Ramos (cell line): ENCODE measurements around the gene PEAK1.

Experiments used
- in situ Hi-C: fragments of 300-500 bp; cut with MboI; formaldehyde crosslinking; loops from one replicate; pipeline ENCODE4 v1.14.3; 2022; ENCODE audit warnings: low sequenced_read_pairs; ENCODE audit not compliant: unreplicated experiment

The PEAK1 gene

GRCh38 chr15:77118882-77119321, 301.0 kb downstream of the PEAK1 start:
- in situ Hi-C loops: loop anchor here (5.0 kb wide), 1 partner anchor 373 kb away; no protein-coding TSS in a partner anchor

- in situ Hi-C loops: loop anchor here (5.0 kb wide), 1 partner anchor 377 kb away; no protein-coding TSS in a partner anchor
Observed at GRCh38 chr15:77115179-77115578, 304.7 kb downstream of the PEAK1 start.

- in situ Hi-C loops: no loop called here
Observed at GRCh38 chr15:77112838-77113504, 306.9 kb downstream of the PEAK1 start.

- in situ Hi-C loops: no loop called here
Observed at GRCh38 chr15:77111789-77112188, 308.1 kb downstream of the PEAK1 start.

GRCh38 chr15:77107531-77108355, 312.2 kb downstream of the PEAK1 start:
- in situ Hi-C loops: no loop called here

- in situ Hi-C loops: no loop called here
Observed at GRCh38 chr15:77107068-77107467, 312.8 kb downstream of the PEAK1 start.

- in situ Hi-C loops: no loop called here
Observed at GRCh38 chr15:77104155-77104554, 315.7 kb downstream of the PEAK1 start.

GRCh38 chr15:77099741-77100463, 320.0 kb downstream of the PEAK1 start:
- in situ Hi-C loops: no loop called here

- in situ Hi-C loops: no loop called here
Observed at GRCh38 chr15:77098572-77098971, 321.3 kb downstream of the PEAK1 start.

- in situ Hi-C loops: no loop called here
Observed at GRCh38 chr15:77097921-77098320, 322.0 kb downstream of the PEAK1 start.

GRCh38 chr15:77097248-77097721, 322.6 kb downstream of the PEAK1 start:
- in situ Hi-C loops: no loop called here

- in situ Hi-C loops: no loop called here
Observed at GRCh38 chr15:77096541-77096940, 323.4 kb downstream of the PEAK1 start.

GRCh38 chr15:77096138-77096537, 323.8 kb downstream of the PEAK1 start:
- in situ Hi-C loops: no loop called here

GRCh38 chr15:77094397-77095030, 325.4 kb downstream of the PEAK1 start:
- in situ Hi-C loops: no loop called here

GRCh38 chr15:77093436-77093835, 326.5 kb downstream of the PEAK1 start:
- in situ Hi-C loops: no loop called here

GRCh38 chr15:77091097-77091496, 328.8 kb downstream of the PEAK1 start:
- in situ Hi-C loops: no loop called here

- in situ Hi-C loops: no loop called here
Observed at GRCh38 chr15:77087213-77087612, 332.7 kb downstream of the PEAK1 start.

- in situ Hi-C loops: no loop called here
Observed at GRCh38 chr15:77085297-77085696, 334.6 kb downstream of the PEAK1 start.

- in situ Hi-C loops: no loop called here
Observed at GRCh38 chr15:77084436-77084835, 335.5 kb downstream of the PEAK1 start.
